IPS-20b (cell line): ENCODE data around the gene CUBN.
"Not testable (repeated sequence)": the region's sequence is repeated elsewhere in the genome, so short reads cannot be mapped to it uniquely, and the experiment has no call there.

Experiments used
- H3K27ac ChIP-seq: one replicate; pipeline ENCODE4 v1.5.1; 2013; ENCODE audit warnings: low read length
- H3K27me3 ChIP-seq: 2 replicates; pipeline ENCODE4 v1.6.1; 2013; ENCODE audit warnings: mild to moderate bottlenecking, low read length, inconsistent platforms; ENCODE audit not compliant: insufficient read depth
- H3K36me3 ChIP-seq: 2 replicates; pipeline ENCODE4 v1.6.1; 2013; ENCODE audit warnings: low read depth, mild to moderate bottlenecking, inconsistent platforms, low read length, moderate library complexity; ENCODE audit not compliant: insufficient read depth
- H3K4me1 ChIP-seq: 2 replicates; pipeline ENCODE4 v1.6.1; 2013; ENCODE audit warnings: mild to moderate bottlenecking, control low read depth, inconsistent platforms, low read length, moderate library complexity; ENCODE audit not compliant: insufficient read depth
- H3K4me3 ChIP-seq: 2 replicates; pipeline ENCODE4 v1.5.1; 2013; ENCODE audit warnings: mild to moderate bottlenecking, low read length, inconsistent platforms
- H3K9ac ChIP-seq: 2 replicates; pipeline ENCODE4 v1.6.1; 2013; ENCODE audit warnings: low read depth, mild to moderate bottlenecking, inconsistent platforms, low read length, moderate library complexity
- H3K9me3 ChIP-seq: 2 replicates; pipeline ENCODE4 v1.6.1; 2013; ENCODE audit warnings: mild to moderate bottlenecking, low read depth, low read length, inconsistent platforms; ENCODE audit not compliant: insufficient read depth

CUBN gene

GRCh38 chr10:17119845-17120244 is 9.8 kb downstream of the CUBN start:
- Histone ChIP-seq H3K27me3 (no peaks in the 10 kb centered on the region), H3K4me1 (peaks cover 12% of the 10 kb centered on the region), H3K36me3 (no peaks in the 10 kb centered on the region), H3K4me3 (no peak overlapping the region), H3K27ac (no peak overlapping the region), H3K9me3 (no peaks in the 10 kb centered on the region), H3K9ac (no peak overlapping the region)

GRCh38 chr10:17116193-17116592 is 13.4 kb downstream of the CUBN start:
- Histone ChIP-seq H3K36me3 (no peaks in the 10 kb centered on the region), H3K4me1 (no peaks in the 10 kb centered on the region), H3K9me3 (no peaks in the 10 kb centered on the region), H3K27me3 (no peaks in the 10 kb centered on the region), H3K27ac (no peak overlapping the region), H3K4me3 (no peak overlapping the region), H3K9ac (no peak overlapping the region)

GRCh38 chr10:17115683-17116082 is 13.9 kb downstream of the CUBN start:
- Histone ChIP-seq H3K36me3 (no peaks in the 10 kb centered on the region), H3K9me3 (no peaks in the 10 kb centered on the region), H3K9ac (no peak overlapping the region), H3K27ac (no peak overlapping the region), H3K4me3 (no peak overlapping the region), H3K4me1 (no peaks in the 10 kb centered on the region), H3K27me3 (no peaks in the 10 kb centered on the region)

- not testable (repeated sequence) for H3K9me3 ChIP-seq, H3K4me1 ChIP-seq, H3K9ac ChIP-seq, H3K27me3 ChIP-seq, H3K36me3 ChIP-seq, H3K4me3 ChIP-seq, H3K27ac ChIP-seq
These were observed 14.7 kb downstream of the CUBN start for GRCh38 chr10:17114878-17115444.

GRCh38 chr10:17113889-17114540 is 15.6 kb downstream of the CUBN start:
- Histone ChIP-seq H3K4me1 (no peaks in the 10 kb centered on the region), H3K27me3 (no peaks in the 10 kb centered on the region), H3K4me3 (no peak overlapping the region), H3K27ac (no peak overlapping the region), H3K9ac (no peak overlapping the region), H3K36me3 (no peaks in the 10 kb centered on the region), H3K9me3 (no peaks in the 10 kb centered on the region)

GRCh38 chr10:17113346-17113745 is 16.3 kb downstream of the CUBN start:
- no peaks in the 10 kb centered on the region for H3K36me3 ChIP-seq
- H3K9ac ChIP-seq, result no peak overlapping the region

GRCh38 chr10:17112566-17112965 is 17.0 kb downstream of the CUBN start:
- H3K9me3 ChIP-seq, result no peaks in the 10 kb centered on the region
- H3K9ac ChIP-seq, result no peak overlapping the region
- no peak overlapping the region for H3K27ac ChIP-seq
- no peak overlapping the region for H3K4me3 ChIP-seq
- H3K27me3 ChIP-seq, result no peaks in the 10 kb centered on the region
- no peaks in the 10 kb centered on the region for H3K36me3 ChIP-seq
- H3K4me1 ChIP-seq, result no peaks in the 10 kb centered on the region

More at GRCh38 chr10:17113346-17113745, 16.3 kb downstream of the CUBN start:
- Histone ChIP-seq H3K4me3 (no peak overlapping the region), H3K27ac (no peak overlapping the region), H3K4me1 (no peaks in the 10 kb centered on the region), H3K9me3 (no peaks in the 10 kb centered on the region), H3K27me3 (no peaks in the 10 kb centered on the region)

- Histone ChIP-seq H3K4me1 (no peaks in the 10 kb centered on the region), H3K27me3 (no peaks in the 10 kb centered on the region), H3K9me3 (no peaks in the 10 kb centered on the region), H3K36me3 (no peaks in the 10 kb centered on the region), H3K4me3 (no peak overlapping the region), H3K9ac (no peak overlapping the region), H3K27ac (no peak overlapping the region)
These were observed 20.0 kb downstream of the CUBN start for GRCh38 chr10:17109475-17110207.

- Histone ChIP-seq H3K9ac (no peak overlapping the region), H3K9me3 (no peaks in the 10 kb centered on the region), H3K27ac (no peak overlapping the region), H3K4me1 (no peaks in the 10 kb centered on the region), H3K27me3 (no peaks in the 10 kb centered on the region), H3K4me3 (no peak overlapping the region), H3K36me3 (no peaks in the 10 kb centered on the region)
These were observed 20.6 kb downstream of the CUBN start for GRCh38 chr10:17109046-17109445.

GRCh38 chr10:17106991-17107390 is 22.6 kb downstream of the CUBN start:
- H3K4me1 ChIP-seq, result no peaks in the 10 kb centered on the region
- H3K9ac ChIP-seq, result no peak overlapping the region
- no peak overlapping the region for H3K27ac ChIP-seq
- H3K36me3 ChIP-seq, result no peaks in the 10 kb centered on the region
- H3K9me3 ChIP-seq, result no peaks in the 10 kb centered on the region
- no peak overlapping the region for H3K4me3 ChIP-seq
- no peaks in the 10 kb centered on the region for H3K27me3 ChIP-seq

GRCh38 chr10:17101910-17102266 is 27.7 kb downstream of the CUBN start:
- no peaks in the 10 kb centered on the region for H3K36me3 ChIP-seq
- H3K27ac ChIP-seq, result no peak overlapping the region
- H3K27me3 ChIP-seq, result no peaks in the 10 kb centered on the region
- no peaks in the 10 kb centered on the region for H3K9me3 ChIP-seq
- no peak overlapping the region for H3K4me3 ChIP-seq
- H3K9ac ChIP-seq, result no peak overlapping the region
- H3K4me1 ChIP-seq, result no peaks in the 10 kb centered on the region

- H3K9ac ChIP-seq, result no peak overlapping the region
- no peaks in the 10 kb centered on the region for H3K36me3 ChIP-seq
- H3K27me3 ChIP-seq, result no peaks in the 10 kb centered on the region
- no peaks in the 10 kb centered on the region for H3K4me1 ChIP-seq
- H3K4me3 ChIP-seq, result no peak overlapping the region
- no peaks in the 10 kb centered on the region for H3K9me3 ChIP-seq
- H3K27ac ChIP-seq, result no peak overlapping the region
These were observed 28.2 kb downstream of the CUBN start for GRCh38 chr10:17101257-17101909.
